Measurements from ENCODE around the gene CCL24.
"Not testable (repeated sequence)": the region's sequence is repeated elsewhere in the genome, so short reads cannot be mapped to it uniquely, and the experiment has no call there.

The CCL24 gene

GRCh38 chr7:75818472-75818871, 4.9 kb upstream of the CCL24 start:
- DNase-seq, result no peak

- no peak for DNase-seq
Observed at GRCh38 chr7:75817116-75817515, 3.5 kb upstream of the CCL24 start.

- DNase-seq, result no peak
Observed at GRCh38 chr7:75815418-75816064, 1.9 kb upstream of the CCL24 start.

- no peak for DNase-seq
Observed at GRCh38 chr7:75814407-75814947, 871 bp upstream of the CCL24 start.

- DNase-seq, result no peak
Observed at GRCh38 chr7:75813084-75813483, 522 bp downstream of the CCL24 start.

GRCh38 chr7:75811894-75812678, 1.5 kb downstream of the CCL24 start:
- DNase-seq, result no peak

- DNase-seq, result no peak
Observed at GRCh38 chr7:75809396-75809795, 4.2 kb downstream of the CCL24 start.

GRCh38 chr7:75808106-75808505, 5.5 kb downstream of the CCL24 start:
- DNase-seq, result no peak

- DNase-seq, result no peak
Observed at GRCh38 chr7:75807452-75807851, 6.2 kb downstream of the CCL24 start.

- no peak for DNase-seq
Observed at GRCh38 chr7:75806560-75807307, 6.9 kb downstream of the CCL24 start.

- no peak for DNase-seq
Observed at GRCh38 chr7:75804705-75805104, 8.9 kb downstream of the CCL24 start.

GRCh38 chr7:75804004-75804403, 9.6 kb downstream of the CCL24 start:
- DNase-seq, result no peak

- DNase-seq, result no peak
Observed at GRCh38 chr7:75802552-75802821, 11.1 kb downstream of the CCL24 start.

- DNase-seq, result no peak
Observed at GRCh38 chr7:75798770-75799169, 14.8 kb downstream of the CCL24 start.

- DNase-seq, result no peak
Observed at GRCh38 chr7:75796420-75796819, 17.2 kb downstream of the CCL24 start.

- DNase-seq, result no peak
Observed at GRCh38 chr7:75795831-75796285, 17.7 kb downstream of the CCL24 start.

- DNase-seq, result no peak
Observed at GRCh38 chr7:75793676-75794075, 19.9 kb downstream of the CCL24 start.

- not testable (repeated sequence) for DNase-seq
Observed at GRCh38 chr7:75792567-75792966, 21.0 kb downstream of the CCL24 start.

- DNase-seq, result no peak
Observed at GRCh38 chr7:75789361-75789924, 24.2 kb downstream of the CCL24 start.

- not testable (repeated sequence) for DNase-seq
Observed at GRCh38 chr7:75788154-75788847, 25.3 kb downstream of the CCL24 start.

GRCh38 chr7:75783058-75783457, 30.5 kb downstream of the CCL24 start:
- DNase-seq, result not testable (repeated sequence)

GRCh38 chr7:75780647-75781273, 32.8 kb downstream of the CCL24 start:
- DNase-seq, result not testable (repeated sequence)

Measured in amniotic stem cell (primary cell).